Measurements from ENCODE around the gene RAB3IL1. TPM values are rescaled to one million over a fixed set of nuclear protein-coding genes. Genes with fewer than 3 reads are reported as not detected.

RAB3IL1 gene
- total RNA-seq, 3 donors from 2014 or later = 2.6 to 15.0 (median 11.8) TPM

- no peaks in the 10 kb centered on the region for H3K36me3 ChIP-seq (ENCODE audit: low read depth)
- H3K4me3 ChIP-seq = no peak overlapping the region
- no peaks in the 10 kb centered on the region for H3K4me1 ChIP-seq (ENCODE audit: low read depth)
- ATAC-seq (no peak), DNase-seq (peak in 2 of 3 donors; percentile 22 to 50)
- TF ChIP-seq CTCF (IDR thresholded peaks at IDR 0.05) = no peak
- intact Hi-C loops (cut with DNase I, micrococcal nuclease) = no loop called here
- H3K9me3 ChIP-seq = no peaks in the 10 kb centered on the region
Observed at GRCh38 chr11:61919705-61920631, 2.6 kb upstream of the RAB3IL1 start.

GRCh38 chr11:61918938-61919704 lies 1.8 kb upstream of the RAB3IL1 start:
- ATAC-seq = no peak
- TF ChIP-seq CTCF (IDR thresholded peaks at IDR 0.05) = no peak
- no peaks in the 10 kb centered on the region for H3K9me3 ChIP-seq
- no peak overlapping the region for H3K4me3 ChIP-seq
- H3K36me3 ChIP-seq (ENCODE audit: low read depth) = no peaks in the 10 kb centered on the region
- intact Hi-C loops (cut with DNase I, micrococcal nuclease) = no loop called here
- DNase-seq = peak in 1 of 3 donors; percentile 49
- H3K4me1 ChIP-seq (ENCODE audit: low read depth) = no peaks in the 10 kb centered on the region

- TF ChIP-seq CTCF (IDR thresholded peaks at IDR 0.05) = no peak
- H3K9me3 ChIP-seq = no peaks in the 10 kb centered on the region
- no peak overlapping the region for H3K4me3 ChIP-seq
- intact Hi-C loops (cut with DNase I, micrococcal nuclease) = no loop called here
- ATAC-seq = no peak
- H3K4me1 ChIP-seq (ENCODE audit: low read depth) = no peaks in the 10 kb centered on the region
- no peaks in the 10 kb centered on the region for H3K36me3 ChIP-seq (ENCODE audit: low read depth)
- DNase-seq = peak in 2 of 3 donors; percentile 19 to 22
Observed at GRCh38 chr11:61918251-61918937, 1.0 kb upstream of the RAB3IL1 start.

GRCh38 chr11:61916737-61917333 lies 531 bp downstream of the RAB3IL1 start:
- no peak for TF ChIP-seq CTCF (IDR thresholded peaks at IDR 0.05)
- intact Hi-C loops (cut with DNase I, micrococcal nuclease) = no loop called here
- no peaks in the 10 kb centered on the region for H3K9me3 ChIP-seq
- ATAC-seq = no peak
- no peaks in the 10 kb centered on the region for H3K4me1 ChIP-seq (ENCODE audit: low read depth)
- peak in 2 of 3 donors; percentile 32 to 50 for DNase-seq
- H3K4me3 ChIP-seq = peak overlapping the region; percentile 22
- H3K36me3 ChIP-seq (ENCODE audit: low read depth) = no peaks in the 10 kb centered on the region
